GM23338 (cell line): ENCODE results near the gene GLRX. TPM values are rescaled to one million over a fixed set of nuclear protein-coding genes. Genes with fewer than 3 reads are reported as not detected.

Source experiments
- ATAC-seq: fragments of 200-7000 bp; cut with Tn5 transposase; 3 replicates; pipeline ENCODE4 v1.9.1; 2020
- DNase-seq: peaks from one replicate; pipeline ENCODE4 v3.0.0-alpha.2; 2015; ENCODE audit warnings: low spot score
- H2AFZ ChIP-seq: fragments of 200-600 bp; sonication (generic); 2 replicates; pipeline ENCODE4 v1.8.0; 2016; ENCODE audit warnings: antibody characterized with exemption, mild to moderate bottlenecking, moderate library complexity
- H3F3A ChIP-seq: fragments of 200-600 bp; sonication (generic); replicated peaks from 2 replicates; pipeline ENCODE4 v1.8.0; 2017; ENCODE audit warnings: antibody characterized with exemption, mixed run types, low read depth
- H3K27ac ChIP-seq: fragments of 200-600 bp; sonication (generic); 2 replicates; pipeline ENCODE4 v1.6.1; 2016; ENCODE audit warnings: low read depth
- H3K27me3 ChIP-seq: fragments of 200-600 bp; sonication (generic); 2 replicates; pipeline ENCODE4 v1.8.0; 2016; ENCODE audit warnings: mild to moderate bottlenecking, mixed run types, moderate library complexity; ENCODE audit not compliant: insufficient read depth
- H3K36me3 ChIP-seq: fragments of 200-600 bp; sonication (generic); 2 replicates; pipeline ENCODE4 v1.8.0; 2016; ENCODE audit warnings: mild to moderate bottlenecking; ENCODE audit not compliant: insufficient read depth
- H3K4me1 ChIP-seq: fragments of 200-600 bp; sonication (generic); 2 replicates; pipeline ENCODE4 v1.8.0; 2016; ENCODE audit warnings: mild to moderate bottlenecking, moderate library complexity; ENCODE audit not compliant: insufficient read depth
- H3K4me2 ChIP-seq: fragments of 200-600 bp; sonication (generic); 2 replicates; pipeline ENCODE4 v1.7.1; 2017; ENCODE audit warnings: mixed run types
- H3K4me3 ChIP-seq: fragments of 200-600 bp; sonication (generic); 2 replicates; pipeline ENCODE4 v1.6.1; 2016; ENCODE audit warnings: mixed run types
- H3K79me2 ChIP-seq: fragments of 200-600 bp; sonication (generic); replicated peaks from 2 replicates; pipeline ENCODE4 v1.8.0; 2017; ENCODE audit warnings: mild to moderate bottlenecking; ENCODE audit not compliant: insufficient read depth
- H3K9me2 ChIP-seq: fragments of 200-600 bp; sonication (generic); 2 replicates; pipeline ENCODE4 v1.8.0; 2017; ENCODE audit not compliant: insufficient read depth
- H4K20me1 ChIP-seq: fragments of 200-600 bp; sonication (generic); replicated peaks from 2 replicates; pipeline ENCODE4 v1.8.0; 2017; ENCODE audit warnings: mild to moderate bottlenecking; ENCODE audit not compliant: insufficient read depth
- H3K27ac Mint-ChIP-seq: 2 replicates; pipeline ENCODE4 v1.8.0; 2020; ENCODE audit warnings: inconsistent platforms, mild to moderate bottlenecking, moderate library complexity, mixed read lengths
- H3K27me3 Mint-ChIP-seq: 3 replicates; pipeline ENCODE4 v1.8.0; 2022; ENCODE audit warnings: low read depth, mild to moderate bottlenecking, moderate library complexity, mixed read lengths, inconsistent platforms; ENCODE audit not compliant: insufficient read depth, poor library complexity
- H3K36me3 Mint-ChIP-seq: 3 replicates; pipeline ENCODE4 v1.8.0; 2021; ENCODE audit warnings: low read depth, mild to moderate bottlenecking, inconsistent platforms, moderate library complexity, mixed read lengths
- H3K4me1 Mint-ChIP-seq: 3 replicates; pipeline ENCODE4 v1.8.0; 2020; ENCODE audit warnings: mild to moderate bottlenecking, inconsistent platforms, mixed read lengths
- H3K4me3 Mint-ChIP-seq: 3 replicates; pipeline ENCODE4 v1.8.0; 2021; ENCODE audit warnings: moderate library complexity, mild to moderate bottlenecking, inconsistent platforms, mixed read lengths
- H3K9me3 Mint-ChIP-seq: 3 replicates; pipeline ENCODE4 v1.8.0; 2020; ENCODE audit warnings: moderate library complexity, mild to moderate bottlenecking, inconsistent platforms, mixed read lengths
- CREB1 ChIP-seq: fragments of 250-450 bp; sonication (Bioruptor Pico); IDR thresholded peaks from 2 replicates; pipeline ENCODE4 v1.5.0; 2020; ENCODE audit warnings: low read depth, mild to moderate bottlenecking, moderate library complexity
- EZH2 ChIP-seq: fragments of 200-600 bp; sonication (generic); IDR thresholded peaks from one replicate; pipeline ENCODE4 v1.8.0; 2017; ENCODE audit warnings: antibody characterized with exemption, mild to moderate bottlenecking, low read depth; ENCODE audit not compliant: unreplicated experiment
- EZH2phosphoT487 ChIP-seq: fragments of 200-600 bp; sonication (generic); IDR thresholded peaks from one replicate; pipeline ENCODE4 v1.8.1; 2018; ENCODE audit warnings: antibody characterized with exemption; ENCODE audit not compliant: unreplicated experiment
- JUNB ChIP-seq: IDR thresholded peaks from one replicate; pipeline ENCODE4 v1.6.1; 2016; ENCODE audit warnings: antibody characterized with exemption; ENCODE audit not compliant: unreplicated experiment
- NANOG ChIP-seq: IDR thresholded peaks from 2 replicates; pipeline ENCODE4 v1.6.1; 2016; ENCODE audit warnings: antibody characterized with exemption, borderline replicate concordance
- STAT1 ChIP-seq: IDR thresholded peaks from one replicate; pipeline ENCODE4 v1.6.1; 2016; ENCODE audit warnings: antibody characterized with exemption; ENCODE audit not compliant: unreplicated experiment
- ZNF114 ChIP-seq: fragments of 250-450 bp; sonication (Bioruptor Pico); IDR thresholded peaks from 2 replicates; pipeline ENCODE4 v1.5.0; 2020; ENCODE audit warnings: mild to moderate bottlenecking, moderate library complexity
- polyA plus RNA-seq: library from polyadenylated mRNA; unstranded; fragments of >200 nt; fragmentation: Nextera tagmentation; extraction: Ambion mirVana; gene quantifications from 2 replicates; pipeline ENCODE4 v1.2.1, GENCODE V29; 2016
- total RNA-seq: library from RNA; depleted of rRNA; stranded (reverse); fragments of >200 nt; shearing (Covaris generic); gene quantifications from 2 replicates; pipeline ENCODE4 v1.2.3, GENCODE V29; 2014
- TF ChIP-seq, protein P1 (sequence below), 2 experiments: fragments of 200-600 bp in 1 of 2; sonication (generic) in 1 of 2; conservative IDR thresholded peaks; 2 replicates each; pipeline versions ENCODE4 v1.5.1 to v1.6.1; 2016 to 2017; ENCODE audit warnings: antibody characterized with exemption in 2 of 2, low read depth in 2 of 2, mild to moderate bottlenecking in 2 of 2, moderate library complexity in 1 of 2
- TF ChIP-seq, protein P2 (sequence below): fragments of 250-450 bp; sonication (Bioruptor Pico); IDR thresholded peaks from 2 replicates; pipeline ENCODE4 v1.5.0; 2020; ENCODE audit warnings: mild to moderate bottlenecking, moderate library complexity
- TF ChIP-seq, protein P3 (sequence below): IDR thresholded peaks from 2 replicates; pipeline ENCODE4 v1.6.1; 2016; ENCODE audit warnings: antibody characterized with exemption
- TF ChIP-seq, protein P4 (sequence below): IDR thresholded peaks from one replicate; pipeline ENCODE4 v1.6.1; 2018; ENCODE audit warnings: antibody characterized with exemption; ENCODE audit not compliant: unreplicated experiment

GLRX gene
- total and polyA plus RNA-seq, 2 experiments from 2014 or later, result 9.5 to 42.2 TPM

DNA sequence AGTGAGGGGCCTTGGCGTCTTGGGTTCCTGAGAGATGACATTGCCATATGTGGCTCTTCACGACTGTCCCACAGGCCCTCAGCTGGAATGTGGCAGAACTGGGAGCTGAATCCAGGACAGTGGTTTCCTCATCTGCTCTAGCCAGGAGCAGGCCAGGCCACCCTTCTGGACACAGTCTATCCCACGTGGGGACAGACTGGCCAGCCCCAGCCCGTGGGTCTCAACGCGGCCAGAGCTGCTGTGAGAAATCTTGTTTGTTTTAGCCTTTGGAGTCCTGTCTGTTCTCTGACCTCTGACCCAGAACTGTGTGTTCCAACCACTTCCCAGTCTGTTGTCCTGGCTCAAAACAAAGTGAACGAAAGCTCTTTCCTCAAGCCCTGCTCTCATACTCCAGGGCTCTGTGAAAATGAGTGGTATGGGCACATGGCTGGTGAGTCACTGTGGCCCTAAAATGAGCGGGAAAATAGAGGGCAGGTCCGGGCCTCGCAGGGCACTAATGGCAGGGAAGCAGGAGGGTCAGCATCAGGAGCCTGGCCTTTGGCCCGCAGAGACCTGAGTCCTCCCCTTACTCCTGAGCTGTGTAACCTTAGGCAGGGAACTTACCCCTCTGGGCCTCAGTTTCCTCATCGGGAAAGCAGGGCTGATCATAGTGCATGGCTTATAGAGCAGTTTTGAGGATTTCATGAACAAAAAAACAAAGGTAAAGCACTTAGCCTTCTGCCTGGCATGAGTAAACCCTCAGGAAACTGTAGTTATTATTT lies 34.8 kb upstream of the GLRX start:
- no peak overlapping the region for H2AFZ ChIP-seq
- H3K4me3 ChIP-seq, result no peak overlapping the region
- no peaks in the 10 kb centered on the region for H3K36me3 ChIP-seq
- no peaks in the 10 kb centered on the region for H3K9me2 ChIP-seq
- Mint-ChIP-seq H3K4me1 (peaks cover 16% of the 10 kb centered on the region), H3K36me3 (no peaks in the 10 kb centered on the region), H3K27me3 (peaks cover 7% of the 10 kb centered on the region), H3K4me3 (no peak overlapping the region), H3K9me3 (no peaks in the 10 kb centered on the region), H3K27ac (no peak overlapping the region)
- DNase-seq, result no peak
- TF ChIP-seq EZH2phosphoT487, result no peak
- no peak for TF ChIP-seq EZH2
- no peak for TF ChIP-seq STAT1
- no peak for TF ChIP-seq NANOG
- TF ChIP-seq, protein P1, sequence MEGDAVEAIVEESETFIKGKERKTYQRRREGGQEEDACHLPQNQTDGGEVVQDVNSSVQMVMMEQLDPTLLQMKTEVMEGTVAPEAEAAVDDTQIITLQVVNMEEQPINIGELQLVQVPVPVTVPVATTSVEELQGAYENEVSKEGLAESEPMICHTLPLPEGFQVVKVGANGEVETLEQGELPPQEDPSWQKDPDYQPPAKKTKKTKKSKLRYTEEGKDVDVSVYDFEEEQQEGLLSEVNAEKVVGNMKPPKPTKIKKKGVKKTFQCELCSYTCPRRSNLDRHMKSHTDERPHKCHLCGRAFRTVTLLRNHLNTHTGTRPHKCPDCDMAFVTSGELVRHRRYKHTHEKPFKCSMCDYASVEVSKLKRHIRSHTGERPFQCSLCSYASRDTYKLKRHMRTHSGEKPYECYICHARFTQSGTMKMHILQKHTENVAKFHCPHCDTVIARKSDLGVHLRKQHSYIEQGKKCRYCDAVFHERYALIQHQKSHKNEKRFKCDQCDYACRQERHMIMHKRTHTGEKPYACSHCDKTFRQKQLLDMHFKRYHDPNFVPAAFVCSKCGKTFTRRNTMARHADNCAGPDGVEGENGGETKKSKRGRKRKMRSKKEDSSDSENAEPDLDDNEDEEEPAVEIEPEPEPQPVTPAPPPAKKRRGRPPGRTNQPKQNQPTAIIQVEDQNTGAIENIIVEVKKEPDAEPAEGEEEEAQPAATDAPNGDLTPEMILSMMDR (conservative IDR thresholded peaks at IDR 0.05; ENCODE audit: low read depth in 2 of 2), result no peak
- no peak for TF ChIP-seq JUNB
- TF ChIP-seq, protein P2, sequence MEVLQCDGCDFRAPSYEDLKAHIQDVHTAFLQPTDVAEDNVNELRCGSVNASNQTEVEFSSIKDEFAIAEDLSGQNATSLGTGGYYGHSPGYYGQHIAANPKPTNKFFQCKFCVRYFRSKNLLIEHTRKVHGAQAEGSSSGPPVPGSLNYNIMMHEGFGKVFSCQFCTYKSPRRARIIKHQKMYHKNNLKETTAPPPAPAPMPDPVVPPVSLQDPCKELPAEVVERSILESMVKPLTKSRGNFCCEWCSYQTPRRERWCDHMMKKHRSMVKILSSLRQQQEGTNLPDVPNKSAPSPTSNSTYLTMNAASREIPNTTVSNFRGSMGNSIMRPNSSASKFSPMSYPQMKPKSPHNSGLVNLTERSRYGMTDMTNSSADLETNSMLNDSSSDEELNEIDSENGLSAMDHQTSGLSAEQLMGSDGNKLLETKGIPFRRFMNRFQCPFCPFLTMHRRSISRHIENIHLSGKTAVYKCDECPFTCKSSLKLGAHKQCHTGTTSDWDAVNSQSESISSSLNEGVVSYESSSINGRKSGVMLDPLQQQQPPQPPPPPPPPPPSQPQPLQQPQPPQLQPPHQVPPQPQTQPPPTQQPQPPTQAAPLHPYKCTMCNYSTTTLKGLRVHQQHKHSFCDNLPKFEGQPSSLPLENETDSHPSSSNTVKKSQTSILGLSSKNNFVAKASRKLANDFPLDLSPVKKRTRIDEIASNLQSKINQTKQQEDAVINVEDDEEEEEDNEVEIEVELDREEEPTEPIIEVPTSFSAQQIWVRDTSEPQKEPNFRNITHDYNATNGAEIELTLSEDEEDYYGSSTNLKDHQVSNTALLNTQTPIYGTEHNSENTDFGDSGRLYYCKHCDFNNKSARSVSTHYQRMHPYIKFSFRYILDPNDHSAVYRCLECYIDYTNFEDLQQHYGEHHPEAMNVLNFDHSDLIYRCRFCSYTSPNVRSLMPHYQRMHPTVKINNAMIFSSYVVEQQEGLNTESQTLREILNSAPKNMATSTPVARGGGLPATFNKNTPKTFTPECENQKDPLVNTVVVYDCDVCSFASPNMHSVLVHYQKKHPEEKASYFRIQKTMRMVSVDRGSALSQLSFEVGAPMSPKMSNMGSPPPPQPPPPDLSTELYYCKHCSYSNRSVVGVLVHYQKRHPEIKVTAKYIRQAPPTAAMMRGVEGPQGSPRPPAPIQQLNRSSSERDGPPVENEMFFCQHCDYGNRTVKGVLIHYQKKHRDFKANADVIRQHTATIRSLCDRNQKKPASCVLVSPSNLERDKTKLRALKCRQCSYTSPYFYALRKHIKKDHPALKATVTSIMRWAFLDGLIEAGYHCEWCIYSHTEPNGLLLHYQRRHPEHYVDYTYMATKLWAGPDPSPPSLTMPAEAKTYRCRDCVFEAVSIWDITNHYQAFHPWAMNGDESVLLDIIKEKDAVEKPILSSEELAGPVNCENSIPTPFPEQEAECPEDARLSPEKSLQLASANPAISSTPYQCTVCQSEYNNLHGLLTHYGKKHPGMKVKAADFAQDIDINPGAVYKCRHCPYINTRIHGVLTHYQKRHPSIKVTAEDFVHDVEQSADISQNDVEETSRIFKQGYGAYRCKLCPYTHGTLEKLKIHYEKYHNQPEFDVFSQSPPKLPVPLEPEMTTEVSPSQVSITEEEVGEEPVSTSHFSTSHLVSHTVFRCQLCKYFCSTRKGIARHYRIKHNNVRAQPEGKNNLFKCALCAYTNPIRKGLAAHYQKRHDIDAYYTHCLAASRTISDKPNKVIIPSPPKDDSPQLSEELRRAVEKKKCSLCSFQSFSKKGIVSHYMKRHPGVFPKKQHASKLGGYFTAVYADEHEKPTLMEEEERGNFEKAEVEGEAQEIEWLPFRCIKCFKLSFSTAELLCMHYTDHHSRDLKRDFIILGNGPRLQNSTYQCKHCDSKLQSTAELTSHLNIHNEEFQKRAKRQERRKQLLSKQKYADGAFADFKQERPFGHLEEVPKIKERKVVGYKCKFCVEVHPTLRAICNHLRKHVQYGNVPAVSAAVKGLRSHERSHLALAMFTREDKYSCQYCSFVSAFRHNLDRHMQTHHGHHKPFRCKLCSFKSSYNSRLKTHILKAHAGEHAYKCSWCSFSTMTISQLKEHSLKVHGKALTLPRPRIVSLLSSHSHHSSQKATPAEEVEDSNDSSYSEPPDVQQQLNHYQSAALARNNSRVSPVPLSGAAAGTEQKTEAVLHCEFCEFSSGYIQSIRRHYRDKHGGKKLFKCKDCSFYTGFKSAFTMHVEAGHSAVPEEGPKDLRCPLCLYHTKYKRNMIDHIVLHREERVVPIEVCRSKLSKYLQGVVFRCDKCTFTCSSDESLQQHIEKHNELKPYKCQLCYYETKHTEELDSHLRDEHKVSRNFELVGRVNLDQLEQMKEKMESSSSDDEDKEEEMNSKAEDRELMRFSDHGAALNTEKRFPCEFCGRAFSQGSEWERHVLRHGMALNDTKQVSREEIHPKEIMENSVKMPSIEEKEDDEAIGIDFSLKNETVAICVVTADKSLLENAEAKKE (CRISPR knock-in tag), result no peak
- TF ChIP-seq, protein P3, sequence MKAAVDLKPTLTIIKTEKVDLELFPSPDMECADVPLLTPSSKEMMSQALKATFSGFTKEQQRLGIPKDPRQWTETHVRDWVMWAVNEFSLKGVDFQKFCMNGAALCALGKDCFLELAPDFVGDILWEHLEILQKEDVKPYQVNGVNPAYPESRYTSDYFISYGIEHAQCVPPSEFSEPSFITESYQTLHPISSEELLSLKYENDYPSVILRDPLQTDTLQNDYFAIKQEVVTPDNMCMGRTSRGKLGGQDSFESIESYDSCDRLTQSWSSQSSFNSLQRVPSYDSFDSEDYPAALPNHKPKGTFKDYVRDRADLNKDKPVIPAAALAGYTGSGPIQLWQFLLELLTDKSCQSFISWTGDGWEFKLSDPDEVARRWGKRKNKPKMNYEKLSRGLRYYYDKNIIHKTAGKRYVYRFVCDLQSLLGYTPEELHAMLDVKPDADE, result no peak
- TF ChIP-seq, protein P4, sequence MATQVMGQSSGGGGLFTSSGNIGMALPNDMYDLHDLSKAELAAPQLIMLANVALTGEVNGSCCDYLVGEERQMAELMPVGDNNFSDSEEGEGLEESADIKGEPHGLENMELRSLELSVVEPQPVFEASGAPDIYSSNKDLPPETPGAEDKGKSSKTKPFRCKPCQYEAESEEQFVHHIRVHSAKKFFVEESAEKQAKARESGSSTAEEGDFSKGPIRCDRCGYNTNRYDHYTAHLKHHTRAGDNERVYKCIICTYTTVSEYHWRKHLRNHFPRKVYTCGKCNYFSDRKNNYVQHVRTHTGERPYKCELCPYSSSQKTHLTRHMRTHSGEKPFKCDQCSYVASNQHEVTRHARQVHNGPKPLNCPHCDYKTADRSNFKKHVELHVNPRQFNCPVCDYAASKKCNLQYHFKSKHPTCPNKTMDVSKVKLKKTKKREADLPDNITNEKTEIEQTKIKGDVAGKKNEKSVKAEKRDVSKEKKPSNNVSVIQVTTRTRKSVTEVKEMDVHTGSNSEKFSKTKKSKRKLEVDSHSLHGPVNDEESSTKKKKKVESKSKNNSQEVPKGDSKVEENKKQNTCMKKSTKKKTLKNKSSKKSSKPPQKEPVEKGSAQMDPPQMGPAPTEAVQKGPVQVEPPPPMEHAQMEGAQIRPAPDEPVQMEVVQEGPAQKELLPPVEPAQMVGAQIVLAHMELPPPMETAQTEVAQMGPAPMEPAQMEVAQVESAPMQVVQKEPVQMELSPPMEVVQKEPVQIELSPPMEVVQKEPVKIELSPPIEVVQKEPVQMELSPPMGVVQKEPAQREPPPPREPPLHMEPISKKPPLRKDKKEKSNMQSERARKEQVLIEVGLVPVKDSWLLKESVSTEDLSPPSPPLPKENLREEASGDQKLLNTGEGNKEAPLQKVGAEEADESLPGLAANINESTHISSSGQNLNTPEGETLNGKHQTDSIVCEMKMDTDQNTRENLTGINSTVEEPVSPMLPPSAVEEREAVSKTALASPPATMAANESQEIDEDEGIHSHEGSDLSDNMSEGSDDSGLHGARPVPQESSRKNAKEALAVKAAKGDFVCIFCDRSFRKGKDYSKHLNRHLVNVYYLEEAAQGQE, result no peak
- no peak for TF ChIP-seq CREB1 (CRISPR knock-in tag)
- TF ChIP-seq ZNF114 (CRISPR knock-in tag), result no peak
- H3K27ac ChIP-seq, result no peak overlapping the region
- H3K27me3 ChIP-seq, result no peaks in the 10 kb centered on the region
- no peaks in the 10 kb centered on the region for H3F3A ChIP-seq
- H4K20me1 ChIP-seq, result no peaks in the 10 kb centered on the region
- no peaks in the 10 kb centered on the region; the same call in 1 of the 2 replicates for H3K4me1 ChIP-seq
- ATAC-seq, result no peak
- no peak overlapping the region for H3K4me2 ChIP-seq
- no peaks in the 10 kb centered on the region for H3K79me2 ChIP-seq
